Suprapubic skin (tissue), 4 donors: ENCODE measurements around the gene SOAT1. TPM values are rescaled to one million over a fixed set of nuclear protein-coding genes. Genes with fewer than 3 reads are reported as not detected.

ENCODE experiments used
- DNase-seq, 2 donors: peaks; one replicate each; pipeline ENCODE4 v3.0.0-alpha.2; 2019; ENCODE audit warnings: low spot score in 2 of 2
- H3K27ac ChIP-seq: fragments of 200-600 bp; sonication (generic); one replicate; pipeline ENCODE4 v1.5.1; 2019
- H3K27me3 ChIP-seq: fragments of 200-600 bp; sonication (generic); one replicate; pipeline ENCODE4 v1.5.1; 2019
- H3K36me3 ChIP-seq: fragments of 200-600 bp; sonication (generic); one replicate; pipeline ENCODE4 v1.5.1; 2019
- H3K4me1 ChIP-seq: fragments of 200-600 bp; sonication (generic); one replicate; pipeline ENCODE4 v1.5.1; 2019
- H3K4me3 ChIP-seq: fragments of 200-600 bp; sonication (generic); one replicate; pipeline ENCODE4 v1.5.1; 2019; ENCODE audit warnings: mild to moderate bottlenecking
- H3K9me3 ChIP-seq: fragments of 200-600 bp; sonication (generic); one replicate; pipeline ENCODE4 v1.5.1; 2019
- EP300 ChIP-seq: sonication (generic); formaldehyde crosslinking; IDR thresholded peaks from one replicate; pipeline ENCODE4 v1.6.1; 2017; ENCODE audit warnings: antibody characterized with exemption
- POLR2A ChIP-seq, 2 donors: fragments of 450-650 bp; IDR thresholded peaks; one replicate each; pipeline ENCODE4 v1.6.1; 2017; ENCODE audit warnings: antibody characterized with exemption in 2 of 2, mild to moderate bottlenecking in 2 of 2, moderate library complexity in 2 of 2
- POLR2AphosphoS5 ChIP-seq, 3 donors: sonication (generic); formaldehyde crosslinking; IDR thresholded peaks; one replicate each; pipeline ENCODE4 v1.6.1; 2017; ENCODE audit warnings: antibody characterized with exemption in 3 of 3
- WGBS: methylation state at CpG from one replicate; pipeline ENCODE4 v1.1.5; 2018; 5-methylcytosine and 5-hydroxymethylcytosine counted together
- total RNA-seq, 4 donors: library from RNA; depleted of rRNA; stranded (reverse); fragments of >200 nt; gene quantifications; one replicate each; pipeline ENCODE4 v1.1.0, GENCODE V29; 2016
- TF ChIP-seq, protein P1 (sequence below), 2 donors: fragments of 200-600 bp in 1 of 2; fragments of 450-650 bp in 1 of 2; sonication (generic) in 1 of 2; IDR thresholded peaks; one replicate each; pipeline ENCODE4 v1.5.1; 2016 to 2019; ENCODE audit warnings: antibody characterized with exemption in 2 of 2, mild to moderate bottlenecking in 1 of 2, moderate library complexity in 1 of 2

SOAT1 gene
- total RNA-seq, 4 donors from 2014 or later: 13.7 to 39.9 (median 23.1) TPM

DNA sequence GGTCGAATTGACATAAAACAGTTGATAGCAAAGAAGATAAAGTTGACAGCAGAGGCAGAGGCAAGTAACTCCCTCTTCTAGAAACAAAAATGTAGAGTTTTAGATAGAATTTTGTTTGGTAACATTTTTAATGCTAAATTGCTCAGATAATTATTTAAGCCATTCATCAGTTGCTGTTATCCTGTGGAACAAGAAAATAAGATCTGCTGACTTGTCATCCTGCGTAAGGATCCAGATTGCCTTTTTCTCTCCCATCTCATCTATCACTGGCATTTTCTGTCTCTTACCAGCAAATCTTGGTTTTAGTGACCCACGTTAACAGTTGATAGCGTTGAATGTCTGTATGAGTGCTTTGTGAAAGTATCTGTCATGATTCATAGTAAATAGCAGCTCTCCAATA is 29.8 kb downstream of the SOAT1 start:
- TF ChIP-seq EP300 (no peak), POLR2A (IDR thresholded peaks at IDR 0.05) (no peak), POLR2AphosphoS5 (IDR thresholded peaks at IDR 0.05) (no peak)
- TF ChIP-seq, protein P1, sequence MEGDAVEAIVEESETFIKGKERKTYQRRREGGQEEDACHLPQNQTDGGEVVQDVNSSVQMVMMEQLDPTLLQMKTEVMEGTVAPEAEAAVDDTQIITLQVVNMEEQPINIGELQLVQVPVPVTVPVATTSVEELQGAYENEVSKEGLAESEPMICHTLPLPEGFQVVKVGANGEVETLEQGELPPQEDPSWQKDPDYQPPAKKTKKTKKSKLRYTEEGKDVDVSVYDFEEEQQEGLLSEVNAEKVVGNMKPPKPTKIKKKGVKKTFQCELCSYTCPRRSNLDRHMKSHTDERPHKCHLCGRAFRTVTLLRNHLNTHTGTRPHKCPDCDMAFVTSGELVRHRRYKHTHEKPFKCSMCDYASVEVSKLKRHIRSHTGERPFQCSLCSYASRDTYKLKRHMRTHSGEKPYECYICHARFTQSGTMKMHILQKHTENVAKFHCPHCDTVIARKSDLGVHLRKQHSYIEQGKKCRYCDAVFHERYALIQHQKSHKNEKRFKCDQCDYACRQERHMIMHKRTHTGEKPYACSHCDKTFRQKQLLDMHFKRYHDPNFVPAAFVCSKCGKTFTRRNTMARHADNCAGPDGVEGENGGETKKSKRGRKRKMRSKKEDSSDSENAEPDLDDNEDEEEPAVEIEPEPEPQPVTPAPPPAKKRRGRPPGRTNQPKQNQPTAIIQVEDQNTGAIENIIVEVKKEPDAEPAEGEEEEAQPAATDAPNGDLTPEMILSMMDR (IDR thresholded peaks at IDR 0.05): no peak
- H3K4me1 ChIP-seq: no peaks in the 10 kb centered on the region
- WGBS: 84% methylated on average over 4 of the region's 4 CpGs
- no peaks in the 10 kb centered on the region for H3K27me3 ChIP-seq
- DNase-seq: no peak
- H3K36me3 ChIP-seq: peaks cover 4% of the 10 kb centered on the region
- no peak overlapping the region for H3K27ac ChIP-seq
- no peak overlapping the region for H3K4me3 ChIP-seq
- no peaks in the 10 kb centered on the region for H3K9me3 ChIP-seq

DNA sequence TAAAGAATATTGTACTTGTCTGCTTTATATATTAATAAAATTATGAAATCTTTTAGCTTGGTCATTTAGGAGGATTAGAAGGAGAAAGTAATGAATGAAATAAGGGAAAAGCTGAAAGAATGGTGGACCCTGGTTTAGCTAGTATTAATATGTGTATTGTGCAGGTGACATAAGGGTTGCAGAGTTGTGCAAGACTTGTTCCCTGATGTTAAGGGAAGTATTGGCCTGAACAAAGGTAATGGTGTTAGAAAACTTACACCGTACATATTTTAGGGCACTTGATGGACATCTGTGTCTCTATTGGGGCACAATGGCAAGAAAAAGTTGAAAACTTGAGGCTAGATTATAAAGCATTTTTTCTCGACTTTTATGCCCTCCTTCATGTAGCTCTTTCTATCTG is 32.2 kb downstream of the SOAT1 start:
- WGBS: 64% methylated on average over 2 of the region's 2 CpGs
- Histone ChIP-seq H3K9me3 (no peaks in the 10 kb centered on the region), H3K36me3 (peaks cover 4% of the 10 kb centered on the region), H3K4me1 (no peaks in the 10 kb centered on the region), H3K27me3 (no peaks in the 10 kb centered on the region), H3K27ac (no peak overlapping the region), H3K4me3 (no peak overlapping the region)
- TF ChIP-seq, protein P1 (IDR thresholded peaks at IDR 0.05): no peak
- TF ChIP-seq POLR2AphosphoS5 (IDR thresholded peaks at IDR 0.05) (no peak), EP300 (no peak), POLR2A (IDR thresholded peaks at IDR 0.05) (no peak)
- no peak for DNase-seq

DNA sequence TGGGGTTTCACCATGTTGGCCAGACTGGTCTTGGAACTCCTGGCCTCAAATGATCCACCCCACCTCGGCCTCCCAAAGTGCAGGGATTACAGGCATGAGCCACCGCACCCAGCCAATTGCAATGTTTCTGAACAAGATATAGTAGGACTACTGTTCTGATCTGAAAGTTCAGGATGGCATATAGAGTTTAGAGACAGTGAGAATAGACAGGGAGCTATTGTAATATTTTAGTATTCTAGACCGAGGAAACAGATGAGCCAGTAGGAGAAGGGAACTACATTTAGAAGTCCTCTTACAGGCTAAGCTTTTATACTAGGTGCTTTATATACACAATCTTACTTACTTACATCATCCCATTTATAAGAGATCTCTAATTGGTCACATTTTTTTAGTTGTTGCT is 33.1 kb downstream of the SOAT1 start:
- TF ChIP-seq, protein P1 (IDR thresholded peaks at IDR 0.05): no peak
- no peak for TF ChIP-seq POLR2AphosphoS5 (IDR thresholded peaks at IDR 0.05)
- TF ChIP-seq EP300: no peak
- no peak for TF ChIP-seq POLR2A (IDR thresholded peaks at IDR 0.05)
- Histone ChIP-seq H3K27ac (no peak overlapping the region), H3K9me3 (no peaks in the 10 kb centered on the region), H3K27me3 (no peaks in the 10 kb centered on the region), H3K36me3 (no peaks in the 10 kb centered on the region), H3K4me3 (no peak overlapping the region), H3K4me1 (no peaks in the 10 kb centered on the region)
- 93% methylated on average over 3 of the region's 3 CpGs for WGBS
- no peak for DNase-seq

DNA sequence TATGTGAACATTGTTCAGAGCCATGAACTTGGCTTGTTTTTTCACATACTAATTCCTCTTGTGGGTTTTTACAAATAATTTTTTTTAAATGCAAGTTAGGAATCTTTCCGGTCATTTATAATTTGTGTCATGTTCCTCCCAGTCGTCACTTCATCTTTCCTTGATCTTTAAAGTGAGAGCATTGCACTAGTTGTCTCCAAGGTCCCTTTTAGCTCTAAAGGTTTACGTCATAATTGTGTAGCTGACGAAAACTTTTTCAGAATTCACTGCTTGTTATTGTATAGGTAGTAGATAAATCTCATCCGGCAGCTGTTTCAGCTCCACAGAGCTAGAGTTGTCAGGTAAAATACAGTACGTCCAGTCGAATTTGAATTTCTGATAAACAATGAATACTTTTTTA is 33.6 kb downstream of the SOAT1 start:
- no peak for DNase-seq
- H3K27ac ChIP-seq: no peak overlapping the region
- no peaks in the 10 kb centered on the region for H3K27me3 ChIP-seq
- no peaks in the 10 kb centered on the region for H3K36me3 ChIP-seq
- H3K4me1 ChIP-seq: no peaks in the 10 kb centered on the region
- 96% methylated on average over 7 of the region's 7 CpGs for WGBS
- TF ChIP-seq, protein P1 (IDR thresholded peaks at IDR 0.05): no peak
- TF ChIP-seq POLR2A (IDR thresholded peaks at IDR 0.05) (no peak), EP300 (no peak), POLR2AphosphoS5 (IDR thresholded peaks at IDR 0.05) (no peak)
- no peak overlapping the region for H3K4me3 ChIP-seq
- H3K9me3 ChIP-seq: no peaks in the 10 kb centered on the region

DNA sequence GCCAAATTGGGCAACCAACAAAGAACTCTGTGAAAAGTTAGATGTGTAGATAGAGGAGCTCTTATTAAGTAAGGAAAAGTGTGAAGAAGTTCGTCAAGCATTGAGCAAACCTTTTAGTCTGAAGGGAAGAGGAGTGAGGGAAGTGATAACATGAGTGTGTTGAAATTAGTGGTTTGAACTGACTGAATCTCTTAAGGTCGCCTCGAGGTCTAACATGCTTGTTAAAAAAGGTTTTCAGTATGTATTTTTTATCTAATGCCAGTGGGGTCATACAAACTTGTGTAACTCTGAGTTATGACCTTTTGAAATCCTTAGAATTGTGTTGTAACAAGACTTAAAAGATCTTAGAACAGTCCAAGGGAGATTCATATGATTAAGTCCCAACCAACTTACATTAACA is 34.1 kb downstream of the SOAT1 start:
- whole genome bisulfite sequencing: 75% methylated on average over 3 of the region's 3 CpGs

More for the DNA sequence above, 34.1 kb downstream of the SOAT1 start:
- TF ChIP-seq, protein P1 (IDR thresholded peaks at IDR 0.05): no peak
- TF ChIP-seq POLR2A (IDR thresholded peaks at IDR 0.05) (no peak), POLR2AphosphoS5 (IDR thresholded peaks at IDR 0.05) (no peak), EP300 (no peak)
- no peak overlapping the region for H3K27ac ChIP-seq
- H3K27me3 ChIP-seq: no peaks in the 10 kb centered on the region
- DNase-seq: no peak
- H3K4me3 ChIP-seq: no peak overlapping the region
- no peaks in the 10 kb centered on the region for H3K9me3 ChIP-seq
- H3K36me3 ChIP-seq: no peaks in the 10 kb centered on the region
- H3K4me1 ChIP-seq: no peaks in the 10 kb centered on the region
